Naive B cell (primary cell): ENCODE data around the gene SPINT1. TPM values are rescaled to one million over a fixed set of nuclear protein-coding genes. Genes with fewer than 3 reads are reported as not detected.
A peak's percentile ranks its signal among the peaks of the same experiment; 100 is the strongest.

Source experiments
- ATAC-seq, 2 donors: fragments of 150-1000 bp; cut with Tn5 transposase; 2 replicates each; pipeline ENCODE4 v1.10.0; 2021; ENCODE audit warnings: low read depth in 2 of 2, mild to moderate bottlenecking in 2 of 2, moderate library complexity in 2 of 2
- DNase-seq: peaks from one replicate; pipeline ENCODE4 v3.0.0; 2022
- H3K27ac Mint-ChIP-seq, 6 donors: one replicate each; pipeline ENCODE4 v1.8.0; 2020 to 2022; ENCODE audit warnings: mild to moderate bottlenecking in 6 of 6, mixed read lengths in 6 of 6, moderate library complexity in 5 of 6, inconsistent platforms in 2 of 6
- H3K27me3 Mint-ChIP-seq, 3 donors: one replicate each; pipeline ENCODE4 v1.8.0; 2021 to 2022; ENCODE audit warnings: mixed read lengths in 3 of 3, mild to moderate bottlenecking in 1 of 3
- H3K36me3 Mint-ChIP-seq, 2 donors: one replicate each; pipeline ENCODE4 v1.8.0; 2020 to 2022; ENCODE audit warnings: mixed read lengths in 2 of 2, inconsistent platforms in 1 of 2, mild to moderate bottlenecking in 1 of 2
- H3K4me1 Mint-ChIP-seq, 3 donors: one replicate each; pipeline ENCODE4 v1.8.0; 2020 to 2022; ENCODE audit warnings: mixed read lengths in 3 of 3, inconsistent platforms in 1 of 3, mild to moderate bottlenecking in 1 of 3, moderate library complexity in 1 of 3
- H3K4me3 Mint-ChIP-seq, 8 donors: one replicate each; pipeline ENCODE4 v1.8.0; 2020 to 2022; ENCODE audit warnings: mild to moderate bottlenecking in 8 of 8, mixed read lengths in 8 of 8, moderate library complexity in 8 of 8, inconsistent platforms in 2 of 8
- H3K9me3 Mint-ChIP-seq, 7 donors: one replicate each; pipeline ENCODE4 v1.8.0; 2020 to 2022; ENCODE audit warnings: mixed read lengths in 7 of 7, mild to moderate bottlenecking in 5 of 7, inconsistent platforms in 2 of 7, moderate library complexity in 1 of 7
- polyA plus RNA-seq, 6 donors: library from polyadenylated mRNA; unstranded; fragments of 300-500 nt; fragmentation: Illumina TruSeq; gene quantifications; one replicate each; pipeline ENCODE4 v1.2.3, GENCODE V29; 2021; ENCODE audit warnings: low read depth in 6 of 6

The SPINT1 gene
- polyA plus RNA-seq, 6 donors from 2014 or later = 3.8 to 7.0 (median 5.4) TPM

- H3K36me3 Mint-ChIP-seq = no peaks in the 10 kb centered on the region
- no peaks in the 10 kb centered on the region for H3K27me3 Mint-ChIP-seq
- H3K4me3 Mint-ChIP-seq = peak within 1 kb of the TSS; percentile 98 to 100 (median 99)
- peak within 1 kb of the TSS; percentile 96 to 100 (median 100) for H3K27ac Mint-ChIP-seq
- H3K4me1 Mint-ChIP-seq = peaks cover 35 to 38% (median 37%) of the 10 kb centered on the region in 3 donors
- no peaks in the 10 kb centered on the region for H3K9me3 Mint-ChIP-seq
- peak; percentile 94 to 95 for ATAC-seq
- DNase-seq = peak; percentile 98
Observed at GRCh38 chr15:40893733-40894680, 50.2 kb downstream of the SPINT1 start, which contains the start of gene VPS18. Gene VPS18, plus strand, starts transcription at chr15:40894450. Its CDS starts 319 bp downstream, at chr15:40894769.

DNA sequence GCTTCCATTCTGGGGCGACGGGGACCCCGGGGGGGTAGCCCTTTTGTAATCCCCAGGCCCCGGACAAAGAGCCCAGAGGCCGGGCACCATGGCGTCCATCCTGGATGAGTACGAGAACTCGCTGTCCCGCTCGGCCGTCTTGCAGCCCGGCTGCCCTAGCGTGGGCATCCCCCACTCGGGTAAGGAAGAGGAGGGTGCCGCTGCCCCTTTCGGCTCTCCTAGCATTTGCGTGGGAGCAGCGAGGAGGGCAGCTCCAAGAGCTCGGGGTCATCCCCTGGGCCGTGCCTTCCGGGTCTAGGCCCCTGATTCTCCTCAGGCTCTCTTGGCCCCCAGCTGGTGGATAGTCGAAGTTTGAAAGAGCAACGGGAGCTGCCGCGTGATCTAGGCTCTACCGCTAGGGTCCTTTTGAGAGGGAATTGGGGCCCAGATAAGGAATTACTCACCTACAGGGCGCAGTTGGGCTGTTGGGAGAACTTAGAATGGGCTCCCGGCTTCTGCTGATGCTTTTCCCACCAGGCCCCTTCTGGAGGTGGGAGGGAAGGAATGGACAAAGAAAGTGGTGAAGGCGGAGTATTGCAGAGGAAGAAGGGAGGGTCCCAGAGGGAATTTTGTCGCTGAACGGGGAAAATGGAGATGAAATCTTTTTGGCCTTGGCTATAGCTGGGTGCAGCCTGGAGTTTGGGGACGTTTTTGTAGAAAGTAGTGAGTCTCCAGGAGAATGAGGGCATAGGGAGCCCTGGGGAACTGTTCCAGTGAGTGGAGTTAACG lies 51.0 kb downstream of the SPINT1 start:
- Mint-ChIP-seq H3K4me3 (peak overlapping the region; percentile 98 to 100 (median 99)), H3K4me1 (peaks cover 35 to 38% (median 37%) of the 10 kb centered on the region in 3 donors), H3K27ac (peak overlapping the region; percentile 96 to 100 (median 100)), H3K27me3 (no peaks in the 10 kb centered on the region), H3K9me3 (no peaks in the 10 kb centered on the region), H3K36me3 (no peaks in the 10 kb centered on the region)
- DNase-seq = peak; percentile 61
- peak; percentile 57 to 60 for ATAC-seq

- H3K27ac Mint-ChIP-seq = peak overlapping the region in 1 of 6 donors; percentile 54
- H3K36me3 Mint-ChIP-seq = peaks cover 0 to 3% of the 10 kb centered on the region in 2 donors
- no peak overlapping the region for H3K4me3 Mint-ChIP-seq
- no peak for DNase-seq
- H3K9me3 Mint-ChIP-seq = no peaks in the 10 kb centered on the region
- no peaks in the 10 kb centered on the region for H3K27me3 Mint-ChIP-seq
- peaks cover 41 to 48% (median 41%) of the 10 kb centered on the region in 3 donors for H3K4me1 Mint-ChIP-seq
- no peak for ATAC-seq
Observed at GRCh38 chr15:40899536-40900207, 55.8 kb downstream of the SPINT1 start.

DNA sequence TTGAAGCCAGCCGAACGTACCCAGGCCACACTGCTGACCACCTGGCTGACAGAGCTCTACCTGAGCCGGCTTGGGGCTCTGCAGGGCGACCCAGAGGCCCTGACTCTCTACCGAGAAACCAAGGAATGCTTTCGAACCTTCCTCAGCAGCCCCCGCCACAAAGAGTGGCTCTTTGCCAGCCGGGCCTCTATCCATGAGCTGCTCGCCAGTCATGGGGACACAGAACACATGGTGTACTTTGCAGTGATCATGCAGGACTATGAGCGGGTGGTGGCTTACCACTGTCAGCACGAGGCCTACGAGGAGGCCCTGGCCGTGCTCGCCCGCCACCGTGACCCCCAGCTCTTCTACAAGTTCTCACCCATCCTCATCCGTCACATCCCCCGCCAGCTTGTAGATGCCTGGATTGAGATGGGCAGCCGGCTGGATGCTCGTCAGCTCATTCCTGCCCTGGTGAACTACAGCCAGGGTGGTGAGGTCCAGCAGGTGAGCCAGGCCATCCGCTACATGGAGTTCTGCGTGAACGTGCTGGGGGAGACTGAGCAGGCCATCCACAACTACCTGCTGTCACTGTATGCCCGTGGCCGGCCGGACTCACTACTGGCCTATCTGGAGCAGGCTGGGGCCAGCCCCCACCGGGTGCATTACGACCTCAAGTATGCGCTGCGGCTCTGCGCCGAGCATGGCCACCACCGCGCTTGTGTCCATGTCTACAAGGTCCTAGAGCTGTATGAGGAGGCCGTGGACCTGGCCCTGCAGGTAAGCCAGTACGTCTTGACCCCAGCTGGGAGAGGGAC lies 56.6 kb downstream of the SPINT1 start:
- no peaks in the 10 kb centered on the region for H3K9me3 Mint-ChIP-seq
- H3K4me3 Mint-ChIP-seq = peak overlapping the region in 1 of 8 donors; percentile 54
- no peaks in the 10 kb centered on the region for H3K27me3 Mint-ChIP-seq
- H3K4me1 Mint-ChIP-seq = peaks cover 38 to 49% (median 39%) of the 10 kb centered on the region in 3 donors
- H3K36me3 Mint-ChIP-seq = peaks cover 0 to 3% of the 10 kb centered on the region in 2 donors
- H3K27ac Mint-ChIP-seq = peak overlapping the region in 3 of 6 donors; percentile 75 to 92 (median 91)
- ATAC-seq = no peak
- DNase-seq = no peak

DNA sequence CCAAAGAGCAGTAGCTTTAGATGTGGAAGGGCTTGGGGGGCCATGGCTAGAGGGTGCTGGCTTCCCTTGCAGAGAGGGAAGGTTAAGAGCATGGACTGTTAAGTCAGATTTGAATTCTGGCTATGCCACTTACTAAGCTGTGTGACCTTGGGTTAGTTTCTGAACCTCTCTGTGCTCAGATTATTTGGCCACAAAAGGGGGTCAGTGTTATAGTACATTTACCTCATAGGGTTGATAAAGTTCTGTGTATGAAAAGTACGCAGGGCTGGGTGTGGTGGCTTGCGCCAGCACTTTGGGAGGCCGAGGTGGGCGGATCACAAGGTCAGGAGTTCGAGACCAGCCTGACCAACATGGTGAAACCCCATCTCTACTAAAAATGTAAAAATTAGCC lies 57.2 kb downstream of the SPINT1 start:
- DNase-seq = no peak
- Mint-ChIP-seq H3K4me1 (peaks cover 40 to 49% (median 44%) of the 10 kb centered on the region in 3 donors), H3K4me3 (no peak overlapping the region), H3K36me3 (peaks cover 0 to 3% of the 10 kb centered on the region in 2 donors), H3K27me3 (no peaks in the 10 kb centered on the region), H3K27ac (peak overlapping the region in 4 of 6 donors; percentile 75 to 92 (median 86)), H3K9me3 (no peaks in the 10 kb centered on the region)
- ATAC-seq = no peak

DNA sequence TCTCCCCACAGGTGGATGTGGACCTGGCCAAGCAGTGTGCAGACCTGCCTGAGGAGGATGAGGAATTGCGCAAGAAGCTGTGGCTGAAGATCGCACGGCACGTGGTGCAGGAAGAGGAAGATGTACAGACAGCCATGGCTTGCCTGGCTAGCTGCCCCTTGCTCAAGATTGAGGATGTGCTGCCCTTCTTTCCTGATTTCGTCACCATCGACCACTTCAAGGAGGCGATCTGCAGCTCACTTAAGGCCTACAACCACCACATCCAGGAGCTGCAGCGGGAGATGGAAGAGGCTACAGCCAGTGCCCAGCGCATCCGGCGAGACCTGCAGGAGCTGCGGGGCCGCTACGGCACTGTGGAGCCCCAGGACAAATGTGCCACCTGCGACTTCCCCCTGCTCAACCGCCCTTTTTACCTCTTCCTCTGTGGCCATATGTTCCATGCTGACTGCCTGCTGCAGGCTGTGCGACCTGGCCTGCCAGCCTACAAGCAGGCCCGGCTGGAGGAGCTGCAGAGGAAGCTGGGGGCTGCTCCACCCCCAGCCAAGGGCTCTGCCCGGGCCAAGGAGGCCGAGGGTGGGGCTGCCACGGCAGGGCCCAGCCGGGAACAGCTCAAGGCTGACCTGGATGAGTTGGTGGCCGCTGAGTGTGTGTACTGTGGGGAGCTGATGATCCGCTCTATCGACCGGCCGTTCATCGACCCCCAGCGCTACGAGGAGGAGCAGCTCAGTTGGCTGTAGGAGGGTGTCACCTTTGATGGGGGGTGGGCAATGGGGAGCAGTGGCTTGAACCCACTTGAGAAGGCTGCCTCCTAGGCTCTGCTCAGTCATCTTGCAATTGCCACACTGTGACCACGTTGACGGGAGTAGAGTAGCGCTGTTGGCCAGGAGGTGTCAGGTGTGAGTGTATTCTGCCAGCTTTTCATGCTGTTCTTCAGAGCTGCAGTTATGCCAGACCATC lies 59.0 kb downstream of the SPINT1 start:
- peaks cover 0 to 3% of the 10 kb centered on the region in 2 donors for H3K36me3 Mint-ChIP-seq
- DNase-seq (peak; percentile 43), ATAC-seq (no peak)
- H3K4me1 Mint-ChIP-seq = peaks cover 41 to 58% (median 54%) of the 10 kb centered on the region in 3 donors
- H3K27ac Mint-ChIP-seq = peak overlapping the region in 4 of 6 donors; percentile 51 to 96 (median 85)
- H3K27me3 Mint-ChIP-seq = no peaks in the 10 kb centered on the region
- peak overlapping the region in 7 of 8 donors; percentile 21 to 86 (median 59) for H3K4me3 Mint-ChIP-seq
- H3K9me3 Mint-ChIP-seq = no peaks in the 10 kb centered on the region

GRCh38 chr15:40904552-40905201 lies 60.8 kb downstream of the SPINT1 start:
- Mint-ChIP-seq H3K27me3 (no peaks in the 10 kb centered on the region), H3K36me3 (peaks cover 0 to 3% of the 10 kb centered on the region in 2 donors), H3K9me3 (no peaks in the 10 kb centered on the region), H3K27ac (peak overlapping the region in 5 of 6 donors; percentile 41 to 96 (median 96)), H3K4me3 (peak overlapping the region in 3 of 8 donors; percentile 30 to 86 (median 34)), H3K4me1 (peaks cover 41 to 63% (median 57%) of the 10 kb centered on the region in 3 donors)
- DNase-seq (no peak), ATAC-seq (no peak)

DNA sequence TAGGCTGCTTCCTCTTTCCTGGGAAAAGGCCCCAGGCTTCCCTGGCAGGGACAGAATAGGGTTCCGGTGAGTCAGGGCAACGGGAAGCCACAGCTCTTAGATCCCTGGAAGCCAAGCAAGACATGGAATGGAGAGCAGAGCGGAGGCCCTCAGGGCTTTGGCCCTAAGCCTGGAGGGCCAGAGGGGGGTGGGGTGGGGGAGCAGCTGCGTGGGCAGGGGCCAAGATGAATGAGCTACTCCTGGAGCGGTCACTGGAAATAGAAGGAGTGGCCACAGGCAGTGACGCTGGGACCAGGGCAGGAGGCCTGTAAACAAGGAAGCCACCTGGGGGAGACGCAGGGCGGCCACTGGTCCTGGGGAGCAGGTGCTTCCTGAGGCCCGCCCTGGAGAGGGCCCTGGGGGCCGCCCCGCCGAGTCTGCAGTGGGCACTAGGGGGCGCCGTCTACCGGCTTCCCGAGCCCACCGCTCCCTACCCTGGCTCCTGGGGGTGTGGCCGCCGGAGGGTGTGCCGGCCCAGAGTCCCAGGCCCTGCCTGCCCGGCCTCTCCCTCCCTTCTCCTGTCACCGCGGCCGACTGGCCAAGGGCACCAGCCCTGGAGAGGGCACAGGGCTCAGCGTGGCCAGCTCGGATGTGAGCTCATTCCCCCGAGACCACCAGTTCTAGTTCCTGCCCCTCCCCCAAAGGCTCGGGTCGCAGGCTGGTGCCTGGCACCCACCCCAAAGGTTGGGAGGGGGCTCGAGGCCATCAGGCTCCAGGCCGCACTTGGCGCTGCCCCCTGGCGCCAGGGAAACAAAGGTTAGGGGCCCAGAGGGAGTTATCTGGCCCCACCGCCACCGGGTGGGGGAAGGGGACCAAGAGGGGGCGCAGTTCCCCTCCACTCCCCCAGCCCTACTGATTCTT lies 62.5 kb downstream of the SPINT1 start:
- peaks cover 38 to 62% (median 52%) of the 10 kb centered on the region in 3 donors for H3K4me1 Mint-ChIP-seq
- ATAC-seq (peak; percentile 77 to 82), DNase-seq (peak; percentile 94)
- H3K9me3 Mint-ChIP-seq = no peaks in the 10 kb centered on the region
- H3K27me3 Mint-ChIP-seq = no peaks in the 10 kb centered on the region
- peak overlapping the region; percentile 94 to 98 (median 96) for H3K27ac Mint-ChIP-seq
- H3K36me3 Mint-ChIP-seq = peaks cover 0 to 3% of the 10 kb centered on the region in 2 donors
- H3K4me3 Mint-ChIP-seq = peak overlapping the region; percentile 85 to 95 (median 90)

DNA sequence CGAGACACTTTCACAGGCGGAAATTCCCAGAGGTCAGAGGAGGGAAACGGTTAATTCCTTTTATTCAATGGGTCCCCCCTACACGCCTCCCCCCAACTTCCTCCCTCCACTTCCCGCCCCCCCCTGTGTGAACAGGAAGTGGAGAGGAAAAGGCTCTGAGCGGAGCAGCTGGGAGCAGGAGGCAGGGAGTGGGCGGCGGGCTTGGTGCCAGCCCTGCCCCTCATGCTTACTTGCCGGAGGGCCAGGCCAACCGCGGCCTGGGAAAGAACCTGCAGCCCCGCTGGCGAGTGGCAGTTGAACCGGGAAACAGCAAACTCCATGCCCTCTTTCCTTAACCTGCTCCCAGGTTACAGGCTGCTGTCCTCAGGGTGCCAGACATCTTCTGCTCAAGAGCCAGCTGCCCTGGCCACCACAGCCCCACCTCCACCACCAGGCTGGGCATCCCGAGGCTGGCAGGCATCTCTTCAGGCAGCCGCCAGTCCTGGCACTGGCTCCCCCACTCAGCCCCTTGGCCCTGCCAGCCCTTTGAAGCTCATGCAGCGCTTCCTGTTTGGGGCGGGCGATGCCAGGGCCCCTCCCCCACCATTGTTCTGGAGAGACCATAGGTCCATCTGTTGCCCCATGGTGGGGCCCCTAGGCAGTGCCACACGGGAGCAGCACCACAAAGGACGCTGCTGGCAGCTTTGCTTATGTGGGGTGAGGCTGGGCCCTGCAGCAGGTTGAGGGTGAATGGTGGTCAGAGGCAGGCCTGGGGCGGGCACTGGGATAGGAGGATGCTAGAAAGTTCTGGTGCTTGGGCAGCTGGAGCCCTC lies 63.3 kb downstream of the SPINT1 start:
- no peaks in the 10 kb centered on the region for H3K9me3 Mint-ChIP-seq

More for the DNA sequence above, 63.3 kb downstream of the SPINT1 start:
- Mint-ChIP-seq H3K27me3 (no peaks in the 10 kb centered on the region), H3K36me3 (peaks cover 0 to 3% of the 10 kb centered on the region in 2 donors), H3K27ac (peak overlapping the region; percentile 87 to 98 (median 96)), H3K4me1 (peaks cover 37 to 61% (median 52%) of the 10 kb centered on the region in 3 donors), H3K4me3 (peak overlapping the region; percentile 85 to 95 (median 90))
- peak; percentile 61 for DNase-seq
- ATAC-seq = peak; percentile 26 to 31
